HG02610 (cell line): Measurements from ENCODE around the gene LTB4R.
"Not testable (repeated sequence)": the region's sequence is repeated elsewhere in the genome, so short reads cannot be mapped to it uniquely, and the experiment has no call there.

Experiments used
- ATAC-seq: cut with Tn5 transposase; IDR thresholded peaks from one replicate; pipeline ENCODE4 v1.9.1; 2021; ENCODE audit warnings: mild to moderate bottlenecking, moderate library complexity; ENCODE audit not compliant: unreplicated experiment

LTB4R gene

DNA sequence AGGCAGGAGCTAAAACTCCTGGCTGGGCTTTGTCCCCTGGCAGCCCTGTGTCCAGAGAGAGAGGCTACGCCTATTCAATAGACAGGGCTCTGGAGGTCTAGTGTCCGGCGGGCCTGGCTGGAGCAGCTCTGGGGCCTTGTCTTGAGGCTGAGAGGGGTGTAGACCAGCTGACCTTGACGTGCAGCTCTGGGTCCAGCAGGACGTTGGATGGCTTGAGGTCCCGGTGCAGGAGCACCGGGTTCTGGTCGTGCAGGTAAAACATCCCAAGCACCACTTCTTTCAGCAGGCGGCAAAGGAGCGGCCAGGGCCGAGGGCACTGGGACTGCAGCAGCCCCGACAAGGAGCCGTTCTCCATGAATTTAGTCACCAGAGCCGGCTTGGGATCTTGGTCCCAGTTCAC is 27.5 kb downstream of the LTB4R start:
- no peak for ATAC-seq

- ATAC-seq, result peak; percentile 87
These were observed 28.2 kb downstream of the LTB4R start, which contains the start of gene RIPK3 for GRCh38 chr14:24339284-24340151. RIPK3 (minus strand) TSS chr14:24339991; CDS start chr14:24339826, 165 bp downstream.

GRCh38 chr14:24340606-24341005 is 29.3 kb downstream of the LTB4R start:
- no peak for ATAC-seq

GRCh38 chr14:24342889-24343288 is 31.6 kb downstream of the LTB4R start:
- ATAC-seq, result no peak

DNA sequence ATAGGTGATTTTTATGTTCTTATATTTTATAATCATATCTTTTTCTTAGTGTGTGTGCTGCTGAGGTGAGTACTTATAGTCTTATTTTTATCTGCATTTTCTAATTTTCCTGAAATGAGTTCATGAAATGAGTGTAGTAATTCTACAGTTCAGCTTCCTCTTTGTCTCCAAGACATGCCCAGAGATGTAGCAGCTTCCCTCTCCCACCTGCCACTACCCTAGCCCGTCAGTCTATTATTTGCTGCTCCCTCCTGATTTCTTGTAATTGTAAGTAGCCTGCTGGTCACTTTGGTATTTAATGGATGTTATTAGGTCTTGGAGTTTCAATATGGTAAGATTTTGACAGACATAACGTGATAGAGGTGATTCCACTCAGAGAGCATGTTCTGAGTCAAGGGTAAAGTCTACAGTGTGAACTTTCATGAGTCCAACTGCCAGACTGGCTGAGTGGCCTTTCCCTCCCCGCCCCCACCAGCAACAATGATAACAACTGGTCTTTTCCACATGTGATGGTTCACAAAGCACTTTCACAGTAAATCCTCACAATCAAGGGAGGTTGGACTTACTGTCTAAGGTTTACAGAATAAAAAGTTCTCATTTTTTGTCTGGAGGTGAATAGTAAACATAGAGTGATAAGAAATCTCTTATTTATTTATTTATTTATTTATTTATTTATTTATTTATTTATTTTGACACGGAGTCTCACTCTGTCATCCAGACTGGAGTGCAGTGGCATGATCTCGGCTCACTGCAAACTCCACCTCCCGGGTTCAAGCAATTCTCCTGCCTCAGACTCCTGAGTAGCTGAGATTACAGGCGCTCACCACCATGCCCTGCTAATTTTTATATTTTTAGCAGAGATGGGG is 32.7 kb downstream of the LTB4R start:
- ATAC-seq, result no peak

- ATAC-seq, result no peak
These were observed 35.8 kb downstream of the LTB4R start for GRCh38 chr14:24347134-24347533.

DNA sequence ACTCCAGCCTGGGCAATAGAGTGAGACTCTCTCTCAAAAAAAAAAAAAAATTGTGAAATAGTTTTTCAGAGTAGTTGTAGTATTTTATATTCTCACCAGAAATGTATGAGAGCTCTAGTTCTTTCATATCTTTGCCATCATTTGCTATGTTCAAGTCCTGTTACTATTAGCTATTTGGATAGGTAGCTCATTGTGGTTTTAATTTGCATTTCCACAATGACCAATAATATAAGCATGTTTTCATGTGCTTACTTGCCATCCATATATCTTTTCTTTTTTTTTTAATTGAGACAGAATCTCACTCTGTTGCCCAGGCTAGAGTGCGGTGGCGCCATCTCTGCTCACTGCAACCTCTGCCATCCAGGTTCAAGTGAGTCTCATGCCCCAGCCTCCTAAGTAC is 36.9 kb downstream of the LTB4R start:
- no peak for ATAC-seq

- ATAC-seq, result no peak
These were observed 38.4 kb downstream of the LTB4R start for GRCh38 chr14:24349742-24350141.

DNA sequence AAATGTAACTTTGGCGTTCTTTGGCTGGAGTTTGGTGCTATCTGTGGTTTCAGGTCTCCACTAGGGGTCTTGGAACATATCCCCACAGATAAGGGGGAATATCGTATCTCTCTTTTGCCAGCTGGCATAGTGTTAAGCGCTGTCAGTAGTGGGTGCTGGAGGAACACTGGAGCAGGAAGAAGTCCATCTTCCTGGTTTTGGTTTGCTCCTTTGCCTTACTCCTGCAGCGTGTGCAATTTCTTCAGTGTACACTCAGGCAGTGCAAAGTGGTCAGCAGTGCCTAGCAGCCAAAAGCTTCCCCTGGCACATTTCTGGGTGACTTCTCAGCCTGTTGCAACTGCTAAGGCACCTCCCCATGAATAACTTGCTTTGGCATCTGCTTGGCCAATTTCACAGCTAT is 40.2 kb downstream of the LTB4R start:
- no peak for ATAC-seq

DNA sequence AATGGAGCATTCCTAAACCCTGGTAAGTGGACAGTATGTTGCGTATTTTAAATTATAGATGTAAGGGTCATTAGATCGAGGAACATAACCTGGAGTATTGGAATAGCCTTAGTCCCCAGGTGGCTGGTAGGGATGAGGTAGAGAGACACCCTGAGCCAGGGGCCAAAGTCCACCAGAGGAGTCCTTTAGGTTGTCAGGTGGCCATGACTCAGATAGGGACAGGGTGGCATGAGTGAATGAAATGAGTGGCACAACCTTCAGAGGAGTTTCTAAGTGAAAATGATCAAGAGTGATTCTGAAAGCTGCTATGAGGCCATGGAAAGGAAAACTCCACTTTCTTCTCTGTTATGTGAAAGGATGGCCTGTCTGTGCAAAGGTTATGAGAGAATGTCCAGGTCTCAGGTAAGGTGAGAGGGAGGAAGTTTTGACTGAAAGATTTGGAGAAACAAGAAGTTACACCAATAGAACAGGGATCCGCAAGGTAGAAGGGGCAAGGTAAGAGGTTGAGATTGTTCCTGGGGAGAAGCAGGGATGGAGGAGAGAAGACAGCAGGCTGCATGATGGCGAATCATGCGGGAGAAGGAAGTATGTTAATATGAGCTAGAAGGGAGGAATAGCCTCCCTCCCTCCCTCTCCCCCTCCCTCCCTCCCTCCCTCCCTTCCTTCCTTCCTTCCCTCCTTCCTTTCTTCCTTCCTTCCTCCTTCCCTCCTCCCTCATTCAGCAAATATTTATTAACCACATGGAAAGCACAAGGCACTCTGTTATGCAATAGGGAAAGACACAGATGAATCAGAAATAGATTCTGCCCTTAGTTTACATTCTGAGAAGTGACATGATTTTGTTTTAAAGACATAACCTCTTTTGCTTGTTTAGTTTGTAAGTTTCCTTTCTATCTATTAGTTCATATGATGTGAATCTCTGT is 42.5 kb downstream of the LTB4R start:
- ATAC-seq, result no peak

DNA sequence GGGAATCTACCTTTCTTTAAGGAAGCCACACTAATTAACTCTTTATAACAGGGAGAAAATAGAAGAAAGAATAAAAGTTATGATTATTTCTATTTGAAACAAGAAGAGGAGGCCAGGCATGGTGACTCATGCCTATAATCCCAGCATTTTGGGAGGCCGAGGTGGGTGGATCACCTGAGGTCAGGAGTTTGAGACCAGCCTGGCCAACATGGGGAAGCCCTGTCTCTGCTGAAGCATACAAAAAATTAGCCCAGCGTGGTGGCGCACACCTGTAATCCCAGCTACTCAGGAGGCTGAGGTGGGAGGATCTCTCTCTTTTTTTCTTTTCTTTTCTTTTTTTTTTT is 43.2 kb downstream of the LTB4R start:
- not testable (repeated sequence) for ATAC-seq

DNA sequence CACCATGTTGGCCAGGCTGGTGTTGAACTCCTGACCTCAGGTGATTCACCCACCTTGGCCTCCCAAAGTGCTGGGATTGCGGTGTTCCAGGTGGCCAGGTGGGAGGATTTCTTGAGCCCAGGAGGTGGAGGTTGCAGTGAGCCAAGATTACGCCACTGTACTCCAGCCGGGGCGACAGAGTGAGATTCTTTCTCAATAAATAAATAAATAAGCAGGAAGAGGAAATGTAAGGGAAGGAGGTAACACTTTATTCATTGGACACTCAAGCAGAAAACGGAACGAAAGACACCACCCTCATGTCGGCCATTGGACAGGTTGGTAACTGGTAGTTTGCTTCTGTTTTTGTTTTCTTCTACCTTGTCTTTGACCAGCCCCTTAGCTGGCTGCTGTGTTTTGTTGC is 43.7 kb downstream of the LTB4R start:
- ATAC-seq, result no peak

DNA sequence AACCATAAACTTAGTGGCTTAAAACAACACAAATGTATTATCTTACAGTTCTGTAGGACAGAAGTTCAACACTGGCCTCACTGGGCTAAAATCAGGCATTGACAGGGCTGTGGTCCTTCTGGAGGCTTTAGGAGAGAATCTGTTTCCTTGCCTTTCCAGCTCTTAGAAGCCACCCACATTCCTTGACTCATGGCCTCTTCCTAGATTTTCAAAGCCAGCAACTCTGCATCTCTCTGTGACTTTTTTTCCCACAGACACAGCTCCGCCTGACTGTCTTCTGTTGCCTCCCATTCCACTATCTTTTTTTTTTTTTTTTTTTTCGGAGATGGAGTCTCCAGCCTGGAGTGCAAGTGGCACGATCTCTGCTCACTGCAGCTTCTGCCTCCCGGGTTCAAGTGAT is 44.9 kb downstream of the LTB4R start:
- ATAC-seq, result no peak

DNA sequence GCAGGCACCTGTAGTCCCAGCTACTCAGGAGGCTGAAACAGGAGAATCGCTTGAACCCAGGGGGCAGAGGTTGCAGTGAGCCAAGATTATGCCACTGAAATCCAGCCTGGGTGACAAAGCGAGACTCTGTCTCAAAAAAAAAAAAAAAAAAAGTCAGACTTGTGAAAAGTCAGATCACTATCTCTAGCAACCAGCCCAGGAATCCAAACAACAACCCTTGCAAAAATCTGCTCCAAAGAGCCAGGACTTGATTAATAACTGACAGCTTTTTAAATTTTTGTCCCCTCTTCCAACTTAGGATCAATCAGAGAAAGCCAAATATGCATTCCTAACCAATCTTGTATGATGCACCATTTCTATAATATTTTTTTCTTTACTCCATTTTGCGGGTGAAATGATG is 49.0 kb downstream of the LTB4R start:
- ATAC-seq, result no peak

GRCh38 chr14:24361326-24361725 is 50.0 kb downstream of the LTB4R start:
- no peak for ATAC-seq

- ATAC-seq, result no peak
These were observed 51.1 kb downstream of the LTB4R start for GRCh38 chr14:24362241-24362960.

- ATAC-seq, result no peak
These were observed 52.1 kb downstream of the LTB4R start for GRCh38 chr14:24363401-24363800.

DNA sequence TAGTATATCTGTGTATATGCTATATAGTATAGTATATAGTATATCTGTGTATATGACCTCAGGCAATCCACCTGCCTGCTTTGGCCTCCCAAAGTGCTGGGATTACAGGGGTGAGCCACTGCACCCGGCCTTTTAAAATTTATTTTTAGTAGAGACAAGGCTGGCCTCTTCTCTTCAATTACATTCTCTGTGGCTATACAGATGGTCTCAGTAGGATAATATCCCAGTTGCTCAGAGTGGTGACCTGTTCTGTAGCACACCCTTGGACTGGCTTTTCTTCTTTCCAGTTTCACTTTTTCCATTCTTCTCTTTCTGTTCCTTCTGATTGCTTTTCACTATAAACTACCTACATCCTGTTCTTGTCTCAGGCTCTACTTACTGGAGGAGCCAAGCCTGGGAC is 53.5 kb downstream of the LTB4R start:
- ATAC-seq, result no peak

- no peak for ATAC-seq
These were observed 54.5 kb downstream of the LTB4R start for GRCh38 chr14:24365600-24366412.

DNA sequence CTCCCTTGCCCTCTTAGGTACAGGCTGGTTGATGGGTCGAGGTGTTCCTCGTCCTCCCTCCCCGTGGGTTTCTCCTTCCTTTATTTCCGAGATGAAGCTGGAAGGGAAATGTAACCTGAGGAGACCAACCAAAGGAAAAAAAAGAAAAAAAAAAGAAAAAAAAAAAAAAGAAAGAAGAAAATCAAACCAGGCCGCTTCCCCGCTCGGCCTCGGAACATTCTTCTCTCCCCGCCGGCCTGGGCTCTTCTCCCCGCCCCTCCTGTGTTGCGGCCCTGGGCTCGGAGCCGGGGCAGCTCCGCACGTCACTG is 55.1 kb downstream of the LTB4R start:
- ATAC-seq, result no peak
